CD4-positive, alpha-beta T cell treated with Interleukin-17A for 4 hours (primary cell): ENCODE data around the gene DLGAP1.

Experiments
- DNase-seq: peaks from one replicate; pipeline ENCODE4 v3.0.0-alpha.2; 2020; ENCODE audit warnings: mixed read lengths

Gene DLGAP1

GRCh38 chr18:3885209-3885792 is 569.8 kb downstream of the DLGAP1 start:
- DNase-seq: no peak

- DNase-seq: no peak
Observed at GRCh38 chr18:3879836-3880120, 575.3 kb downstream of the DLGAP1 start.

DNA sequence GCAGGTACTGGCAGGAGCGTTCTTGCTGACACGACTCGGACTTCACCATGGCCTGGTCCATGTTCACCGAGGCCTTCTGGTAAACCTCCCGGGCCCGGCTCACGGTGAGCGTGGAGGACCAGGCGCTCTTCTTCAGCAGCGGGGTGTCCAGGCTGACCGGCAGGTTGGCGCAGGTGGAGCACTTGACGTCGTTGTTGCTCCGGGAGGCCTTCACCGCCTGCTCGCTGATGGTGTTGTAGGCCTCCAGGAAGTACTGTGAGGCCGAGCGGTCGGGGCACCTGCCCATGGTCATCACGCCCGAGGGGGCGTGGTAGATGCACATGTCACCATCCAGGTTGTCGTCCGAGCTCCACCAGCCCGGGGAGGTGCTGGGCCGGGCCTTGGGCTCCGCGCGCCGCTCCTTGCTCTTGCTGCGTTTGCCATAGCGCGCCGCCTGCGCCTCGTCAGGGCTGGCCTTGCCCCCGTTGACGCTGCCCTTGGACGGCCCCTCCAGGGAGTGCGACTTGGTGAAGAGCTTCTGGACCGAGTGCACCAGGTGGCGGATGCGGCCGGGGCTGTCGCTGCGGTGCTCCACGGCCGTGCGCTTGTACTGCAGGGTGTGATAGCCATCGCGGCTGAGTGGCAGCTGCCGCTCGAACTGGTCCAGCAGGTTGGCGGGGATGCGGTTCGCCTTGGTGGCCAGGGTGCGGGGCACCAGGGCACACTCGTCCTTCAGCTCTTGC is 575.8 kb downstream of the DLGAP1 start:
- DNase-seq: no peak

DNA sequence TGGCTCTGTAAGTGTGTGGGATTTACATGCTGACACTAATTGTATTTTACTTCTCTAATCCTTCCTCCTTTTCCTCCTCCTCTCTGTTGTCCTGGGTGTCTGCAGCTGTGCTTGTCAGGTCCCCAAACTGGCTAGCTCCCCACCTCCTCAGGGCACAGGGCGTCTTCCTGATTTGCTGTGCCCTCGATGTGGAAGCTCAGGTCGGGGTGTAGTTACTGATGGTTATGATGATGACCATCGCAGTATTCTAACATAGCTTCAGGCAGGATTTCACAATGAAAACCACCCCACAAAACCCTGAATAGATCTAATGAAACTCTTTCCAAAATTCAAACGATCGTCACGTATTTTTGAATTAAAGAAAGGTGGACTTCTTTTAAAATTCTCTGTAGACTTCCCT is 576.7 kb downstream of the DLGAP1 start:
- DNase-seq: no peak

GRCh38 chr18:3877678-3878077 is 577.4 kb downstream of the DLGAP1 start:
- no peak for DNase-seq

DNA sequence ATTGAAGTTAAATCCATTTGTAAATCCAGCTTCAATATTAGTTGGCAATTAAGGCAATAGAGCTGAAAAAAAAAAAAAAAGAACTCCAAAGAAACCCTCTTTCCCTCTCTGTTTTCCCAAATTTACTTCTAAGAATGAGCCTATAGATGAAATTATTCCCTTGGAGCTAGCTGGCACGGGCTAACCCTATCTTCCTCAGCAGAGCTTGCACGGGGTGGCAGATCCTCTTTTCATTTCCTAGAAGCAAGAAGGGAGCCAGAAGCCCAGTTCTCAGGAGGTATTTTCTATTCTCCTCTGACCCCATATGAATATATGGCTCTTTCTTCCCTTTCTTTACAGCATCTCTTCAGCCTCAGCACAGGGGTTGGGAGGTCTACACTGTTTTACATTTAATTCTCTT is 579.1 kb downstream of the DLGAP1 start:
- DNase-seq: no peak

DNA sequence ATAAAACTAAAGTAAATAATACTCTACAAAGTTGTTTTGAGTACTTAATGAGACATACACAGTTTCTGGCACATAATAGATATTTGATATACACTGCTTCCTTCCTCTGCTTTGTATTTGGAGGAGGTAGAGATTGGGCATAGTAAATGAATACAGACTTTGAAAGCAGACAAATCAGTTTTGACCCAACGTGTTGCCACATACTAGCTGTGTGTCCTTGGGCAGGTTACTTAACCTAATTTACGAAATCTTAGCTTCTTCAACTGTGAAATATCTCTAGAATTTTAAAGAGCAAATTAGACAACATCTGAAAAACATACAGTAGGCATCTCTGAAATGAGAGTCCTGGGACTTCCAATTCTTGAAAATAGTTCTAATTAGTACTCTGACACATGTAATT is 579.7 kb downstream of the DLGAP1 start:
- DNase-seq: no peak

- no peak for DNase-seq
Observed at GRCh38 chr18:3874581-3874980, 580.5 kb downstream of the DLGAP1 start.

DNA sequence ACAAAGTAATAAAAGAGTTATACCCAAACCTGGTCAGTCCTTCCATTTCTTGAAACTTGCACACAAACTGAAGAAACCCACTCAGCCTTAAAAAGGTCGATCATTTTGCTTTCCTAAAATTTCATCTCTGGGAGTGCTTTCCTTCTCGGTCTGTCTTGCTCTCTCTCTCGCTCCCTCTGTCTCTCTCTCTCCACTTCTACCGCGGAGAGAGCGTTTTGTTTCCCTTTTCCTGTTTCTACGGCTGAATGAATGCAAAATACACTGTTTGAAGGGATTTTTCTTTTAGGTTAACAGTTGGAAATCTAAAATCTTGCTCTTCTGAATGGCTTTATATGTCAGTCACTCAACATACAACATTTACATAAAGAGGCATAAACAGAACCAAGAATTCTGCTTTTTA is 581.0 kb downstream of the DLGAP1 start:
- DNase-seq: no peak

DNA sequence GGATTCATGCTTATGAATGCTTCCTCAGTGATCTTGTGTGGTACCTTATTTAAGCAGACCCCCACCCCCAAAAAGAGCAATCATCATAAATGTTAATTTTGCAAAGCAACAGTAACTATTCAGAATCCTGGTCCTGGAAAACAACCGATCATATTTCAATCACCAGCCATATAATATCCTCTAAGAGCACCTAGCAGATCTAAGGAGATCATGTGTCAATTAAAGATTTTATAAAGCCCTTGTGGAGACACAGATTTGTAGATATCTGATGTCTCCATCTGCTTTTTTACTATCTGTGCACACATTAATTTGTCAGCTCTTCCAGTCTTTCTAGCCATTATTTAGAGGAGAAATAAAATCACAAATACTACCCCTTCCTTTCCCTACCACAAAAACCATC is 581.4 kb downstream of the DLGAP1 start:
- no peak for DNase-seq

DNA sequence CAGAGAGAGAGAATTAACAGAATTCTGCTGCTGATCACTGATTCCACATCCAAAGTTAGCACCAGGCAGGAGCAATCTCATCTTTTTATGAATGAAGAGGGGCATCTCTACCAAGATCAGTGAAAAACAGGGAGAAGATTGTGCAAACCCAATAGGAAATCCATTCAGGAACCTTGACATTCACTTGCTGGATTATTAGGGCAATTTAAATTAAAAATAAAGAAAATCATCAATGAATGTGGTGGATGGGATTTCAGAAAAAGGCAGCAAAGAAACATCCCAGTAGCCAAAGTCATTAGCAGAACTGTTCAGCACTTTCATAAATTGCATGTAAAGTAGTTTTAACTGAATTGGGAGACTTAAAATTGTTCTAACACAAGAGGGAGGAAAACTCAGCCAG is 581.9 kb downstream of the DLGAP1 start:
- DNase-seq: no peak

DNA sequence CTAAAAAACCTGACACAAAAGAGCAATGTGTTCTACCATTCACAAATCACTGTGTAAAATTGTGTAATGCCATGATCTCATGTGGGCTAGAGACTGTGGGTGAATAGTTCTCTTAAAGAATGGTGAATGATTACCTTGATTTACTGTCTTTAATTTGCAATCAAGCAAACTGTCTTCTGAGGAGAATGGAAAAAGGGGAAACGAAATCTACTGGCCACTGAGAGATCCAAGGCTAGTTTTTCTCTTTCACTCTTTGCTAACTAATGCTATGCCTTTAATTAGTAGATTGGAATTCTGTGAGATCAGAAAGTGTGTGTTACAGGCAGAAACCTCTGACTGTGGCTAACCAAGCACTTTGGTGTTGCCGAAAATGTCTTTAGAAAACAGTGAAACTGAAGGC is 582.5 kb downstream of the DLGAP1 start:
- DNase-seq: no peak

- DNase-seq: no peak
Observed at GRCh38 chr18:3871687-3872086, 583.4 kb downstream of the DLGAP1 start.

DNA sequence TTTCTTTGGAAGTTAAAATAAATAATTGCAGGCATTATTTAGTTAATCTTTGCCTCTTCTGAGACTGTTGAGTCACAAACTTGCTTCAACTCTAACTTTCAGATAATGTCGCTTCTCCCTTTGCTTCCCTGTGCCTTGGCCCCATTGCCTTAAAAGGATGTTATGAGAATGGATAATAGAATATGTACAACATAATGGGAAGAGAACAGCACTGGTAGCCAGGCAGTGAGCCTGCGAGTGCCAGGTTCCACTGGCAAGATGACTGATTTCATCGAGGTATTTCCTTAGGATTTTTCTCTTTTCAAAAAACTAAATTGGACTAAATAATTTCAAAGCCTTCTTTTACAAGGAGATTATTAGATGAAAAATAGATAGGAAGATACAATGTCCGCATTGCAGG is 584.2 kb downstream of the DLGAP1 start:
- DNase-seq: no peak

DNA sequence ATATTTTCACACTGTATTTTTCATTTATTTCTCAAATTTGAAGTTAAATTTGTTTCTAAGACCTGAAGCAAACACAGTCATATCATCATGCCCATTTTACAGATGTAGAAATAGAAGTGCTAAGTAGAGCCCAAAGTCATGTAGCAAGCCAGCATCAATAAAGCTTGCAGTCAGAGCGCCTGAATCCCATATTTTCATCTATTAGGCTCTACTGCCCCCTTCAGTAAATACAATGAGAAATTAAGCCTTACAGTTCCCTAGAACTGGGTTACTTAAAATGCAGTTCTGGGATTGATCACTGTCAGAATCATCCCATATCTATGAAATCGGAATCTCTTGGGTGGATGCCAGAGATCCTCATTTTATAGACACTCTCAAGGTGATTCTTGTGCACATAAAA is 585.3 kb downstream of the DLGAP1 start:
- no peak for DNase-seq

DNA sequence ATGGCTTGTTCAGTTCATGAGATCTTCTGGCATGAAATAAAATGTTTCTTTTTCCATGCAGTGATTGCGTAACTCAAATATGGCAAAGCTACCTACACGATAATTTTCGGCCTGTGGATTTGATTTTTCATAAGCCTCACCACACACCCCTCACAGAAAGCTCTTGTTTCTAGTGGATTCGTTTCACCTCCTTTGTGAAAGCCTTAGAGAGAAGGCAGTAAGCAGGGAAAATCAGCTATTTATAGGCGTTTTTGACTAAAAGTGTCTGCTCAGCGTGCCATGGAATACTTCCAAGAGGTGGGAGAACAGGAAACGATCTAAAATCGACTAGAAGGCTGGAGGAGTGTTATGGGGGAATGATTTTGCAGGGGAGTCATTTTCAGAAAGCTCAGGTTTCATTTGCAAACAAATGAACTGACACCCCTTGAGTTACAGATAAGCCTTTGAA is 587.2 kb downstream of the DLGAP1 start:
- no peak for DNase-seq

DNA sequence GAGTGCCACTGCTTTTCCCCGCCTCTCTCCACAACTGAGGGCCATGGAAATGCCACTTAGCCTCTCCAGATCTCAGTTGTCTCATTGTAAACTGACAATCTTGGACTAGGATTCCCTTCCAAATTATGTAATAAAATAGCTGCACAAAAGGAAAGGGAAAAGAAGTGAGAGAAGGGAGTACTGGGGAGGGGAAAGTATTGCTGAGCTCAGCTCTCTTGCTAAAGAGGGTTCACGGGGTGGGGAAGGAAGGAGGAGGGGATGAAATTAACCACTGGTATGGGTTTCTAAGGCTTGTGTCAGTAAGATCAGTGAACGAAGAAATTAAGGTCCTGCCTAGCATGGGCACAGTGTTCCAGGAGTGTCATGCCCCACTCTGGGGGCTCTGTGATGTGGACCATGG is 587.9 kb downstream of the DLGAP1 start:
- no peak for DNase-seq

- no peak for DNase-seq
Observed at GRCh38 chr18:3864669-3865298, 590.3 kb downstream of the DLGAP1 start.

- DNase-seq: no peak
Observed at GRCh38 chr18:3863593-3863992, 591.5 kb downstream of the DLGAP1 start.

- DNase-seq: no peak
Observed at GRCh38 chr18:3863006-3863405, 592.1 kb downstream of the DLGAP1 start.

- no peak for DNase-seq
Observed at GRCh38 chr18:3861495-3861894, 593.6 kb downstream of the DLGAP1 start.

GRCh38 chr18:3857544-3857943 is 597.6 kb downstream of the DLGAP1 start:
- no peak for DNase-seq

DNA sequence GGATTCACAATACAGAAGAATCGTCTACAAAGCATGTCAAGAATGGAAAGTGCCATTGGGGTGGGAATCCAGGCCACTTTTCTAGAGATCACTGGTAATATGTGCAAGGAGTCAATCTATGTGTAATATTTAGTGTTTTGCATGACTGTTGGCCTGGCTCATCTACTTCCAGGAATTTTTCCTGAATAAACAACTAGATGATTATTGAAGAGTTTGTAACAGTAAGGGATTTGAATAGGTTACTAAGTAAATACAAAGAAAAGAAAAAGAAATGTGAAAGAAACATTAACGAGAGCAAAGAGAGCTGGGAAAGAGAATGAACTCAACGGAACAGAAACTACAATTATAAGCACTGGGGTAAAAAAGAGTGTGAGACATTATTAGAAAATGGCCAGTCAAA is 599.1 kb downstream of the DLGAP1 start:
- no peak for DNase-seq

DNA sequence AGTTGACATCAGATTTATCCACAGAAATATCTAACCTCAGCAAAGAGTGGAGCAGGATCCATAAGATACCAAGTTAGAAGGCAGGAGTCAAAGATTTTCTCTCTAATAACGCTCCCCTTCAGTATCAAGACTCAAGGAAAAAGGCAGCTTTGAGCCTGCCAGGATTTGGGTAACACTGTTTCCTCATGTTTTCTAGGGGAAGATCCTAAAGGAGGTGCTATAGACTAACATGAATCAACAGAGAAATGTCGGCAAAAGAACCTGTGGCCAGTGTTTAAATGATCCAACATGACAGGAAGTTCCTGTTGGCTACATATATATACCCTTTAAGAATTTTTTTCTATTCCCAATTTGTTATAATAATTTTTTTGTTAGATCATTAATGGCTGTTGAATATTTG is 602.8 kb downstream of the DLGAP1 start:
- DNase-seq: no peak

GRCh38 chr18:3851159-3851558 is 603.9 kb downstream of the DLGAP1 start:
- no peak for DNase-seq
